MCF 10A (cell line): Measurements from ENCODE around the gene ST7L. TPM values are rescaled to one million over a fixed set of nuclear protein-coding genes. Genes with fewer than 3 reads are reported as not detected.

Experiments used
- BruUV-seq: library from RNA; stranded (reverse); fragments of 400-500 nt; replicated peaks from 2 replicates; lab custom pipeline; 2021; lab: Mats Ljungman, UMichigan
- CTCF ChIA-PET: fragments of 300-600 bp; sonication (Branson Sonifier 250); formaldehyde crosslinking; extraction: SDS; loops from one replicate; lab custom pipeline; 2021; ENCODE audit warnings: antibody characterized with exemption, inconsistent platforms; lab: Yijun Ruan, JAX
- POLR2A ChIA-PET: fragments of 300-600, 350-650 bp; sonication (Branson Sonifier 250); formaldehyde crosslinking; extraction: SDS; loops from one replicate; lab custom pipeline; 2020; ENCODE audit warnings: antibody characterized with exemption, inconsistent platforms; lab: Yijun Ruan, JAX
- DNase-seq: peaks from one replicate; pipeline ENCODE4 v3.0.0-alpha.2; 2018; ENCODE audit not compliant: unreplicated experiment
- H3K27ac Mint-ChIP-seq: one replicate; pipeline ENCODE4 v1.8.0; 2022; ENCODE audit warnings: mild to moderate bottlenecking, low read depth, mixed read lengths; ENCODE audit not compliant: unreplicated experiment
- H3K27me3 Mint-ChIP-seq: one replicate; pipeline ENCODE4 v1.8.0; 2022; ENCODE audit warnings: mixed read lengths; ENCODE audit not compliant: insufficient read depth, unreplicated experiment
- H3K36me3 Mint-ChIP-seq: one replicate; pipeline ENCODE4 v1.8.0; 2022; ENCODE audit warnings: mild to moderate bottlenecking, moderate library complexity, mixed read lengths; ENCODE audit not compliant: insufficient read depth, unreplicated experiment
- H3K4me1 Mint-ChIP-seq: one replicate; pipeline ENCODE4 v1.8.0; 2022; ENCODE audit warnings: mixed read lengths; ENCODE audit not compliant: insufficient read depth, unreplicated experiment
- H3K4me3 Mint-ChIP-seq: one replicate; pipeline ENCODE4 v1.8.0; 2022; ENCODE audit warnings: mild to moderate bottlenecking, moderate library complexity, mixed read lengths; ENCODE audit not compliant: unreplicated experiment
- H3K9me3 Mint-ChIP-seq: one replicate; pipeline ENCODE4 v1.8.0; 2022; ENCODE audit warnings: mixed read lengths; ENCODE audit not compliant: unreplicated experiment
- intact Hi-C: fragments of 100-400 bp; cut with micrococcal nuclease; formaldehyde crosslinking; loops from 2 replicates; pipeline ENCODE4 v1.14.1; 2022
- total RNA-seq: library from RNA; stranded (reverse); gene quantifications from 2 replicates; pipeline ENCODE4 v1.2.3, GENCODE V29; 2022
- TF ChIP-seq, protein P1 (sequence below): fragments of 200-600 bp; IDR thresholded peaks from one replicate; pipeline ENCODE4 v1.8.0; 2022; ENCODE audit warnings: antibody characterized with exemption, mild to moderate bottlenecking; ENCODE audit not compliant: unreplicated experiment

Gene ST7L
- total RNA-seq, 1 experiment from 2014 or later: 25.5 TPM

DNA sequence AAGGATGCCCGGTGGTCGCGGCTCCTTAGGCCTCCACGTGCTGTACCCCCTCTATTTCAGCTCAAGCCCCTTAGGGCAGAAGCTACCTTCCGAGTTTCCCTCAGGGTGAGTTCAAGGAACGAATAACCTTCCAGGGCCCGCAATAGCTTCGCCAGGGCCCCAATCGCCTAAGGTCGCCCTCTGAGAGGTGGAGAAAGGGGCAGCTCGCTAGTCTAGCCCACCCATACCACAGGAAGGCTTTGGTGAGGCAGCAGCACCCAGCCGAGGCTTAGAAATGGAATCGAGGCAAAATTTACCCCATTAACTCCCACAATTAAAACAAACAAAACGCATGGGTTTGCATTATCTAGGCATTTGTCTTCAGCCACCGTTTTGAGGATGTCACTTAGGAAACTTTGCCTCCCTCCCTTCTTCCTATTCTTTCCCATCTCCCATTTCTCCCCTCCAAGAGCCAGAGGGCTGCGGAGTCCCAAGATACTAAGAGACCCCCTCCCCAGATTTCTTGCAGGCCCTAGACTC is 109.2 kb downstream of the ST7L start:
- no peaks in the 10 kb centered on the region for H3K36me3 Mint-ChIP-seq
- no peaks in the 10 kb centered on the region for H3K4me1 Mint-ChIP-seq
- ChIA-PET CTCF (interaction anchor here (1.3 kb wide), 1 partner anchor 8 kb away, joined by 5 read pairs; no protein-coding TSS in a partner anchor), POLR2A (no interaction called here)
- no peaks in the 10 kb centered on the region for H3K9me3 Mint-ChIP-seq
- DNase-seq: no peak
- no peak overlapping the region for H3K27ac Mint-ChIP-seq
- intact Hi-C loops: no loop called here
- no TSS peak for BruUV-seq
- peaks cover under 1% of the 10 kb centered on the region for H3K27me3 Mint-ChIP-seq
- H3K4me3 Mint-ChIP-seq: peak overlapping the region; percentile 34
- TF ChIP-seq, protein P1, sequence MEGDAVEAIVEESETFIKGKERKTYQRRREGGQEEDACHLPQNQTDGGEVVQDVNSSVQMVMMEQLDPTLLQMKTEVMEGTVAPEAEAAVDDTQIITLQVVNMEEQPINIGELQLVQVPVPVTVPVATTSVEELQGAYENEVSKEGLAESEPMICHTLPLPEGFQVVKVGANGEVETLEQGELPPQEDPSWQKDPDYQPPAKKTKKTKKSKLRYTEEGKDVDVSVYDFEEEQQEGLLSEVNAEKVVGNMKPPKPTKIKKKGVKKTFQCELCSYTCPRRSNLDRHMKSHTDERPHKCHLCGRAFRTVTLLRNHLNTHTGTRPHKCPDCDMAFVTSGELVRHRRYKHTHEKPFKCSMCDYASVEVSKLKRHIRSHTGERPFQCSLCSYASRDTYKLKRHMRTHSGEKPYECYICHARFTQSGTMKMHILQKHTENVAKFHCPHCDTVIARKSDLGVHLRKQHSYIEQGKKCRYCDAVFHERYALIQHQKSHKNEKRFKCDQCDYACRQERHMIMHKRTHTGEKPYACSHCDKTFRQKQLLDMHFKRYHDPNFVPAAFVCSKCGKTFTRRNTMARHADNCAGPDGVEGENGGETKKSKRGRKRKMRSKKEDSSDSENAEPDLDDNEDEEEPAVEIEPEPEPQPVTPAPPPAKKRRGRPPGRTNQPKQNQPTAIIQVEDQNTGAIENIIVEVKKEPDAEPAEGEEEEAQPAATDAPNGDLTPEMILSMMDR: no peak

DNA sequence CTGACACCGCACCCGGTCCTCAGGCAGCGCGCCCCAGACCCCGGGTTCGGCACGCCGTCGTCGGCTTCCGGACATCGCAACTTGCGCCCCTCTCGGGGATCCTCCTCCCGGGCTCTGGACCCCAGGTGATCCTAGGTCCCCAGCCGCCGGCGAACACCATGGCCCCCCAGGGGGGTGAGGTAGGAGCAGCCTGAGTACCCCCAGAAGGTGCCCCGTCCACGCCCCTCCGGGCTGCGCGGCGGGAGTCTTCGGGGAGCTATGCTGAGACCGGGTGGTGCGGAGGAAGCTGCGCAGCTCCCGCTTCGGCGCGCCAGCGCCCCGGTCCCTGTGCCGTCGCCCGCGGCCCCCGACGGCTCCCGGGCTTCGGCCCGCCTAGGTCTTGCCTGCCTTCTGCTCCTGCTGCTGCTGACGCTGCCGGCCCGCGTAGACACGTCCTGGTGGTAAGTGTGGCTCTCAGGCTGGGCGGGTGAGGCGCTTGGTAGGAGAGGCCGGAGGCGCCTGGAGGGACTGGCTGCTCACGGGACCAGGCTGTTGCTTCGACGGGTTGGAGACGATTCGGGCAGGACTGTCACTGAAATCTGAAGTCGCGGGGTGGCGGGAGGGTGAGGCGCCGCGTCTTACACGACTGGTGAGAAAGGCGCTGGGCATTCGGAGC is 109.8 kb downstream of the ST7L start:
- POLR2A ChIA-PET: no interaction called here
- intact Hi-C loops: no loop called here
- BruUV-seq: no TSS peak
- no peak overlapping the region for H3K27ac Mint-ChIP-seq
- no peak for DNase-seq
- CTCF ChIA-PET: no interaction called here
- H3K36me3 Mint-ChIP-seq: no peaks in the 10 kb centered on the region
- H3K4me3 Mint-ChIP-seq: peak overlapping the region; percentile 75
- no peaks in the 10 kb centered on the region for H3K4me1 Mint-ChIP-seq
- no peaks in the 10 kb centered on the region for H3K9me3 Mint-ChIP-seq
- H3K27me3 Mint-ChIP-seq: peaks cover 6% of the 10 kb centered on the region
- TF ChIP-seq, protein P1: no peak

DNA sequence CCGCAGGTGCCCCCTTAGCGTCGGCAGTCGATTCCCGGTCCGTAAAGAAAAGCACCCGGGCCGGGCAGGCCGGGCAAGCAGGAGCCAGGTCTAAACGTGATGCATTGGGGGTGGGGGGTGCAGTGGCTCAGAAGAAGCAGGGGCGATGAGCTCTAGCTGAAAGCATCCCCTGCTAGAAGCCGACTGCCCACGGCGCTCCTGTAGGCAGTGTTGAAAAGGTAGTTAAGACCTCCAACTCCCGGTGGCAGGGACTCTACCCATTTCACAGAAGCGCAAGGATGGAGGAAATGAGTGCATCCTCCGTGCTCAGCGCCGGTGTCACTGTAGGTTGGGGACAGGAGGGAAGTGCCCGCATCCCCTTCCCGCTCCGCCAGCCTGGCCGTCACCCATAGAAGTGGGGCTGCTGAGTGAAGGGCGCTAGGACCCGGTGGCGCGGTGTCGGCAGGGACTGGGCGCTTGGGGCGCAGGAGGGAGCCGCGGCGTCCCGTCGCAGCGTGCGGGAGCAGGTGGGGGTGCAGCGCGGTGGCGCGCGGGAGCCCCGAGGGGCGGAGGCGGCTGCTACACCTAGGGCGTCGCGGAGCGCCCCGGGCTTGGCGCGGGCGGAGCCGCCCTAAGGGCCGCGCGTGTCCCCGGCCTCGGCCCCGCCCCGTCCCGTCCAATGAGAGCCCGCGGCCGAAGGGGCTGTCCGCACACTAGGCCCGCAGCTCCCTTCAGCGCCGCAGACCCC is 110.5 kb downstream of the ST7L start, which contains the start of gene WNT2B:
Gene WNT2B (plus strand): TSS at position 688 of the 727 bp plus-strand sequence. CDS start 298 bp downstream, outside the sequence.
- POLR2A ChIA-PET: no interaction called here
- Mint-ChIP-seq H3K27ac (no peak within 1 kb of the TSS), H3K9me3 (no peaks in the 10 kb centered on the region), H3K4me3 (peak within 1 kb of the TSS; percentile 75), H3K36me3 (no peaks in the 10 kb centered on the region), H3K27me3 (peaks cover 13% of the 10 kb centered on the region), H3K4me1 (no peaks in the 10 kb centered on the region)
- no TSS peak for BruUV-seq
- TF ChIP-seq, protein P1: no peak
- peak; percentile 23 for DNase-seq
- intact Hi-C loops: no loop called here
- CTCF ChIA-PET: interaction anchor here (0.7 kb wide), 1 partner anchor 42 kb away, joined by 4 read pairs; no protein-coding TSS in a partner anchor

DNA sequence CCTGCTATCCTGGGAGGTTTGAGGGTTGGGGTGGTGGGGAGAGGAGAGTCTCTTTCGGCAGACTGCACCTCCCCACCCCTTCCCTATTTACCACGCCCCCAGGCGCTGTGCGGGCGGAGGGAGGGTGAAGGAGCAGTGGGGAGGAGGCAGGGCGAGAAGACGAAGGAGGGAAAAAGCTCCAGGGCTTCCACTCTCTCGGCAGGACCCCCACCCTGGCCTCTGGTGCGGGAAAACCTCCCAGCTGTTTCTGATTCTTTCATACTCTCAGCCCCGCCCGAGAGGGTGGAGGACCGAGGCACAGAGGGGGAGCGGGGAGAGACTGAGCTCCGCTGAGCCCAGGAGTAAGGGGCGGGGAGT is 111.0 kb downstream of the ST7L start:
- no TSS peak for BruUV-seq
- H3K27ac Mint-ChIP-seq: no peak overlapping the region
- no peaks in the 10 kb centered on the region for H3K4me1 Mint-ChIP-seq
- H3K27me3 Mint-ChIP-seq: peaks cover 18% of the 10 kb centered on the region
- intact Hi-C loops: no loop called here
- no peaks in the 10 kb centered on the region for H3K36me3 Mint-ChIP-seq
- no peaks in the 10 kb centered on the region for H3K9me3 Mint-ChIP-seq
- ChIA-PET POLR2A (no interaction called here), CTCF (interaction anchor here (0.7 kb wide), 1 partner anchor 41 kb away, joined by 4 read pairs; no protein-coding TSS in a partner anchor)
- DNase-seq: no peak
- peak overlapping the region; percentile 75 for H3K4me3 Mint-ChIP-seq
- TF ChIP-seq, protein P1: no peak
